NCI-H187 (cell line): ENCODE data around the gene DTNBP1.
"Not testable (repeated sequence)": the region's sequence is repeated elsewhere in the genome, so short reads cannot be mapped to it uniquely, and the experiment has no call there.

Experiments used
- DNase-seq, 2 experiments: peaks; one replicate each; lab custom pipeline; 2025; lab: John Stamatoyannopoulos, UW

DTNBP1 gene

DNA sequence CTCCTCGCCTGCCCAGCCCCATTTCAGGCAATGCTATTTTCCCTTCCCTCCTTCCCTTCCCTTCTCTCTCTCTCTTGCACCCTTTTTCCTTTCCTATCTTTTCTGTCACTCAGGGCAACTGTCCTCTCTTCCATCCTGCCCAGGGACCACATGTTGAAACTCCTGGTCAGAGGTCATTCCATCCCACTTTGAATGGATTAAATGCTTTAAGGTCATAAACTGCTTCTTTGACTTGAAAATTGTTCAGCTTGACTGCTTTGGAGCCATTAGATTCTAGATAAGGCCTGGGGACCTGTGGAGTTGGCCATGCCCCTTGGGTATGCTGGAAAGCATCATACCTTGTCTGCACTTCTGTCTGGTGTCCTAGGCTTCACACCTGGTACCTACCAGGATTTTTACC, 106.1 kb downstream of the DTNBP1 start:
- DNase-seq = no peak

DNA sequence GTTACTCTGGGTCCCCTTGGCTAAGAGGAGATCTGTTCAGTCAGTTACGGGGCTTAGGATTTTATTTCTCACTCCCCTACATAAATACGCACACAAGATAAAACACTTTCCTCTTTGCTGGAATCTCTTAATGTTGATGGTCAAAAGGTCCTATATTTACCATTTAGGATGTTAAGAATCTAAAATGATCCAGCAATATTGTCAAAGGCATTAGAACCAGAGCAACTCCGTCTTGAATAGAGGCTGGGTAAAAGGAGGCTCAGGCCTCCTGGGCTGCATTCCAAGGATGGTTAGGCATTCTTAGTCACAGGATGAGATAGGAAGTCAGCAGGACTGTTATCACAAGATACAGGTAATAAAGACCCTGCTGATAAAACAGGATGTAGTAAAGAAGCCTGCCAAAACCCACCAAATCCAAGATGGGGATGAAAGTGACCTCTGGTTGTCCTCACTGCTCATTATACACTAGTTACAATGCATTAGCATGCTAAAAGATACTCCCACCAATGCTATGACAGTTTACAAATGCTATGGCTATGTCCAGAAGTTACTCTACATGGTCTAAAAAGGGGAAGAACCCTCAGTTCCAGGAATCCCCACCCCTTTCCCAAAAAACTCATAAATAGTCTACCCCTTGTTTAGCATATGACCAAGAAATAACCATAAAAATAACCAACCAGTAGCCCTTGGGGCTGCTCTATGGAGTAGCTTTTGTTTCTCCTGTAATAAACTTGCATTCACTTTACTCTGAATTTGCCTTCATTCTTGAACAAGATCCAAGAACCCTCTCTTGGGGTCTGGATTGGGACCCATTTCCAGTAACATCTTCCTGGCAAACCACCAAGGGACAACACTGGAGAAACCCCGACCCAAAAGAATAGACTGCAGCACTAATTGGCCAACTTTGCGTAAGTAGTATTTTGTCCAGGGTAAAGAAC, 107.5 kb downstream of the DTNBP1 start:
- DNase-seq = no peak

DNA sequence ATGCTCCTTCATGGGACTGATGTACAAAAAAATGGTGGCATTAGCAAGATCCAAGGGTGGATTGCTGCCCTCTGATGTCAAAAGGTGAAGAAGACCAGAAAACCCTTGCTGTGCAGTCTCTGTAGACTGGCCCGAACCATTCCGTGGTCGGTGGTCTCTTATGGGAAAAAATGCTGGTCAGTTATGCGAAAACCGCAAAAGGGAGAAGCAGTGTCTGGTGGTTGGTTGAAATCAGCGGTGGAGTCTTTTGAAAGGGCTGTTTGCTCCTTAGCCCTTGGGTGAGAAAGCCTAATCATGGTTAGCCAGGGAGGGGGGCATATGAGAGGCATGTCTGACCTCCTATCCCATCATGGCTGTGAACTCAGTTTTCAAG, 108.1 kb downstream of the DTNBP1 start:
- no peak for DNase-seq

DNA sequence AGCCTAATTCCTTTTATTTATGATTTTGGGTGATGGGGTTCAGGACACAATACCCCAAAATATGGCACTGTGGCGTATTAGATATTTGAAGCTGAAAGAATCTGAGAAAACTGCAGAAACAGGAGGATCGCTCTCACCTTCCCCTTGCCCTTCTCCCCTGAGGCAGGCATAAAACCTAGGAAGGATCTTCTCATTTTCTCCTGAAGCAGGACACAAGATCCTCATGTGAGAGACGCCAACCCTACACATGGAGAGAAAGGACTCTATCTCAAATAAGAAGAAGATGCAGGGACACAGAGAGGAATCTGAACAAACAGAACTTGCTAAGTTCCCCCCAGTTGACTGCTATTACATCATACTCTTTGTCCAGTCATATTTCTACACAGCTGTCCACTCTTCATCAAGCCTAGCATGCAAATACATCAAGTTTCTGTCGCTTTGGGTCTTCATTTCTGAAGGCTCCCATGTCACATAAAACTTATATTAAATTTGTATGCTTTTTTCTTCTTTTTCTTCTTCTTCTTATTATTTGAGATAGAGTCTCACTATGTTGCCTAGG, 109.0 kb downstream of the DTNBP1 start:
- no peak for DNase-seq

DNA sequence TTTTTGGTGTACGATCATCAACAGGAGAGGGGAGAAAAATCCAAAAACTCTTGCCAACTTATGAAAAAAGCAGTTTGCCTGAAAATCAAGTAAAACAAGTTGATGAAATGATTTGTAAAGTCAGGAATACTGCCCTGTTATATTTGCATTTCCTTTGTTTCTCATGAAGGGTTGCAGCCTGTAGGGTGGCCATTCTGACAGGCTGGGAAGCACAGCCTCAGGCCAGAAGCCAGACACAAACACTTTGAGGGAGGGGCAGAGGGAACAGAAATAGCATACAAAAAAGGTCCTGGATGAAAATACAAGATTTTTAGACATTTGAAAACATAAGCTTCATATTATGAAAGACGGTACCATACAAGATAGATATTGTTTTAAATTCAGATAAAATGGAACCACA, 109.8 kb downstream of the DTNBP1 start:
- no peak for DNase-seq

DNA sequence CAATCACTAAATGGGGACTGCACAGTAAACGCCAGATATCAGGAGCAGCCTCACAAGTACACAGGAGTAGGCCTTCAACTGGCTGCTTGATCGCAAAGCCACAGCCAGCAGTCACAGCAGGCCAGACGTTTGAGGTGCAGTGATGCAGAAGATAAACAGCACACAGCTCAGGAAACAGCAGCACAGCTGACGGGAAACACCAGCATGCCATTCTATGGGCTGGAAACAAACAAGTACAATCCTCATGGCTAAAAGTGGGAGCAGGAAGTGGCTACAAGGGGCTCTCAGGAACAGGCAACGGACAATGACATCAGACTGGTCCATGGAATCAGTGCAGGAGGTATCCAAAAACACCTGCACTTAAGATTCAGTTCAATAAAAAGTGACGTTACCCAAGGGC, 111.0 kb downstream of the DTNBP1 start:
- DNase-seq = no peak

DNA sequence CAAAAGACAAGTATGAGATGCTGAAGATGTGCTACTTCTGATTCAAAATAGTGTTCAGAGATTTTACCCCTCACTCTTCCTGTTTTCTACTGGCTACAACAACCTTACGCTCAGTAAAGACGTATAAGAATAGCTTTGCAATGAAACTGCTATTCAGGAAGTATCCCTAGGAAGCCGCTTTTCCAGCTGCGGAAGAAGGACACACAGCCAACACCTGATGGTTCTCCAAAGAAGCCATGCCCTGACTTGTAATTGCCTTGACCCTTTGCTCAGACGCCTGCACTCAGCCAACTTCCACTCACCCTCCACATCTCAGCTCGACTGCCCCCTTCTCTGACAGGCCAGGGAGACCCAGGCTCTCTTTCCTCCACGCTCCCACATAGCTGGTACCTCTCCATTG, 111.6 kb downstream of the DTNBP1 start:
- no peak for DNase-seq

DNA sequence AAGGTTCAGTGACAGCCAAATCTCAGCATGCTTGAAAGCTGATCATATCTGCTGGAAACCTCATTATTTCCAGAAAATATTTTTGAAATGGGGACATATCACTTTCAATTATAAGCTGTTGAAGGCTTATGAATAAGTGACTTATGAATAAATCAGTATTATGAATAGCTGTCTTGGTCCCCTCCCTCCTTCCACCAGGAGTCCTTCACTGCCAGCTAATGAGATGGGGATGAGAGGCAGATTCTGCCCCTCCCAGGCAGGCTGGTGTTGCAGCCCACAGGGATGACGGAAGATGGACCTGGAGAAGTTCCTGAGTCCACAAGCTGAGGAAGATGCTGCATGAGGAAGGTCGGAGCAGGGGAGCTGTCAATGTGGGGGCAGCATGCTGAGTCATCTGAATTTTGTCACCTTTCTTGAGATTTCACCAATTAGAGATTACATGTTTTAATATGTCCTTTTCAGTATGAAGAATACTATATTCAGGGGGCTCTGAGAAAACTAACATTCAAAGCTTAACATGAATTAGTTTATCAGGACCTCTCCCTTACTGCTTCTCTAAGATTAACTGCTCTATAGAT, 112.2 kb downstream of the DTNBP1 start:
- no peak for DNase-seq

DNA sequence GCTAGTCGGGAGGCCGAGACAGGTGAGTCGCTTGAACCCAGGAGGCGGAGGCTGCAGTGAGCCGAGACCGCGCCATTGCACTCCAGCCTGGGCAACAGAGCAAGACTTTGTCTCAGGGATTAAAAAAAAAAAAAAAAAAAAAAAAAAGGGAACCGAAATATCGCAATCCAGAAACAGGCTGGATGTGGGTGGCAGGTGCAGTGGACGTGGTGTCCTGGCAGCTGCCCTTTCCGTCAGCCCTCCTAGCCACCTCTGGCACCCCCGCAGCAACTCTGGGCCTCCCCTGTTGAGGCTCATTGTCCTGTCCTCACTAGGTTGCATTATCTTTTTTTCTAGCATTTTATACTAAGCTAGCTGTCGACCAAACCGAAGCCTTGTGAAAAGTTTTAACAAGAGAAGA, 113.5 kb downstream of the DTNBP1 start:
- DNase-seq = no peak

DNA sequence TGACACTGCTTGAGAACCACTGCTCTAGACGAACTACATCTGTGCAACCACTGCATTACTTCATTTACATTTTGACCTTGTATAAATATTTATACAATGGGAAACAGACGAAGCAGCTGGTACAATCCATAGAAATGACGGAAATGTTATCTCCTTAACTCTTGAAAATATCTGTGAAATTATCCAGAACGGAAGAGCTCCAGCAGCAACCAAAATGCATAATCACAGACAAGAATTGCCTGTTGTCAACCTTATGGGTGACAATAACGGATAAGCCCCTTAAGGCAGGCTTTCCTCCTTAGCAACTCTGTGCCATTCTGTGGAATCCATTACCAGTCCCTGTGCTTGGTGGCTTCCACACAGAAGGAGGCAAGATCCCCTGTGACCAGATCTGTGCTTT, 115.4 kb downstream of the DTNBP1 start:
- DNase-seq = no peak

DNA sequence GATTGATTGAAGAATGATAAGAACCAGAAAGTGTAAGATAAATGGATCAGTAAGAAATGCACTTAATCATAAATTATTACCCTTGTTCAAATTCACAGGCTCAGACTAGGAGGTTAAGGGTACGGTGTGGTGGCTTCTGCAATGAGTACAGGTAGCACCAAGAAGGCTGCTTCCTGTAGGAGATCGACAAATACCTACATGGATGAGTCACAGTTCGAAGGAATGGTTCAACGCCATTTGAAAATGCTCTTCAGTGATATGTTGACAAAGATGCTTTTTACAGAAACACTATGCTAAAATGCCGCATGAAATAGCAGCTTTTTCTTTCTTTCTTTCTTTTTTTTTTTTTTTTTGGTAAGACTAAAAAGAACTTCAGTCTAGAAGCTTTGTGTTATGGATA, 116.2 kb downstream of the DTNBP1 start:
- no peak for DNase-seq

DNA sequence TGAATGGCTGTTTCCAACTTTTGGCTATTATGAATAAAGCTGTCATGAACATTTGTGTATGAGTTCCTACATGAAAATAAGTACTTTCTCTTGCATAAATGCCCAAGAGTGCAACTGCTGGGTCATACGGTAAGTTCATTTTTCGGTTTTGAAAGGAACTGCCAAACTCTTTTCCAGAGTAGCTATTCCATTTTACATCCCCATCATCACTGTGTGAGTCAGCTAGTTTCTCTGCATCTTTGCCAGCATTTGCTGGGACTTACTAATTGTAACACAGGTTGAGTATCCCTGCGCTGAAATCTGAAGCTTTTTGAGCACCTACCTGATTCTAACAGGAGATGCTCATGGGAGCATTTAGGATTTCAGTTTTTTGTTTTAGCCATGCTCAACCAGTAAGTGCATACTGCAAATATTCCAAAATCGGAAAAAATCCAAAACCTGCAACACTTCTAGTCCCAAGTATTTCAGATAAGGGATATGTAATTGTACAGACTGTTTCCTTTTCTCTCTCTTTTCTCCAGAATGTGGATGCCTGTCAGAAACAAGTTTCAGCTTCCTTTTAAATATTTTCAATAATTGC, 118.4 kb downstream of the DTNBP1 start:
- DNase-seq = no peak

DNA sequence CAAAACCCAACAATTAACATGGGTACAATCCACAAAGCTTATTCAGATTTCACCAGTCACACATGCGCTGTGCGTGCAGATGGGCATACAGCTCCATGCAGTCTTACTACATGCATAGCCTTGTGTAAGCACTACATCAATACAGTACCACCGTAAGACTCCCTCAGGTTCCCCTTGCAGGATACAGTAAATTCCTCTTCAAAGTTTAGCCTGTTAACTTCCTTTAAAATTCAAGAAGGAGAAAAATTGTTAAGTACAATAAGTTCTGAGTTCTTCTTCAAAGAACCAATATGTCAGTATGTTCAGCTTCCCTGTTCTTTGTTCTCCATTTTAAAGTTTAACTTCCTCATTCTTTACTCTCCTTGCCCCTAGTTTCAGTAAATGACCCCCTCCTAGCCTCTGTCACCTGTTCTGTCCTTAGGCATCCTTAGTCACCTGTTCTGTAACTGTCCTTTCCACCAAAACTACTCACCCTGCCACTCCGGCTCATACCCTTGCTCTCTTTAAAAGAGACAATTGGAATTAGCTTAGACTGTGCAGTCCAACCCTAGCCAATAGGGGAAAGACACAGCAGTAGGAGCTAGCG, 119.4 kb downstream of the DTNBP1 start:
- not testable (repeated sequence) for DNase-seq

DNA sequence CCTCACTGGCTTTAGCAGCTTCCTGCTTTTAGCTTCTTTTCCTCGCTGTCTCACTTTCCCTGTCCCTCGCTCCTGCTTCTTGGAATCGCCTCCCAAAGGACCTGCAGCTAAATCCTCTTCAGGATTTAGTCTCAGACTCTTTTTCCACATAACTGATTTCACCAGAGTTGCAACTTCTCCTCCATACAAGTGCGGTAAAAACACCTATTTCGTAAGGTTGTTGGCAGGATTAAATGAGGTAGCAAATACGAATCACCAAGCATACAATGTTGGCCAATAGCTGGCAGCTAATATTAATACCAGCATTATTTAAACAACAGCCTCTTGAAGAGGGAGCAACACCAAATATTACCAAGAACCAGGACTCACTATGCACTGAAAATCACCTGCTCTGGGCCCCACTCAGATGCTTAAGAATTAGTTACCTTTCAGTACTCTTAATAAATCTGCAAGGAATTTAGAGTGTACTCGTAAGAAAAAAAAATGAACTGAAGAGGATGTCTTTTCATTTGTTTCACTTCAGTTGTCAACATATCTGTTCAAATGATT, 123.0 kb downstream of the DTNBP1 start:
- DNase-seq = no peak

DNA sequence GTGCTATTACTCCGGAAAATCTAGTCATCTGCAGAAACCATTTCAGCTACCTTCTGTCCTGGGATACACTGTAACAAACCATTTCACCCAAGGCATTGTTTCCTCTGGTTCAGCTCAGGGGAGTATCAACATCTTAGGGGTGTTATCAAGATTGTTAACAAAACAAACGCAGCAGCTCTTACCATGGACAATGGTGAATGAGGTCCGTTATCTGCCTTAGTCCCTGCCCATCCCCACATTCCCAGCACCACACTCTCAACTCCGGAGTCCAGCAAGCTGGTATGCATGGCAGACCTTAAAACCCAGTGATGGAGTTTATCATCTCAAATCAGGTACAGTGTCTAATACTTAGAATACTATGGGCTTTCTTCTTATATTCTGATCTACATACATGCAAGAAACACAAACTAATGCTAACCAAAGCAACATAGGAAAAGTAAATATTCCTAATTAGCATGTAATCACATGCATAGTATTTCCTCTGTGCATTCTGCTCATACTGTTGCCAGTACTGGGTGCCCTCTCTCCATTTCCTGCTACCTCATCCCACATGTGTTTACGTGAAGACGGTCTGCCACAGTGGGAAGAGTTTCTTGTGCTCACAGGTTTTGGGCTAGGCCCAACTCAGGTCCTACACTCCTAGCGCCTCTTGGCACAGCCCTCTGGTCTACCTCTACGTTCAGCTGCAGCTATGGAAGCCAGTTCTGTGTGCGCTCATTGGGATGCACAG, 123.9 kb downstream of the DTNBP1 start:
- DNase-seq = no peak

DNA sequence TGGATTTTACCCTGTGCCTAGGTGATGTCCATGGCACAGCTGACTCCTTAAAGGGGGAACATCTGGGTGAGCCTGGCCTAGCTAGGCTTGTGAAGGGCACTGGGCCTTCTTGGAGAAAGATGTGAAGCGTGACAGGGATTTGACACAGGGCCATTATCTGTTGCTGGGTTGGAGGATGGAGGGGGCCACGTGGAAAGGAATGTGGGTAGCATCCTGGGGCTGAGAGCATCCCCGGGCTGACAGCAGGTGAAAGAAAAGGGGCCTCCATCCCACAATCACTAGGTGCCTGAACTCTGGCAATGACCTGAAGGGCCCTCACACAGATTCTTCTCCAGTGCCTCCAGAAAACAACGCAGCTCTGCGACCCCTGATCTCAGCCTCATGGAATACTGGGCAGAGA, 124.7 kb downstream of the DTNBP1 start:
- DNase-seq = no peak

DNA sequence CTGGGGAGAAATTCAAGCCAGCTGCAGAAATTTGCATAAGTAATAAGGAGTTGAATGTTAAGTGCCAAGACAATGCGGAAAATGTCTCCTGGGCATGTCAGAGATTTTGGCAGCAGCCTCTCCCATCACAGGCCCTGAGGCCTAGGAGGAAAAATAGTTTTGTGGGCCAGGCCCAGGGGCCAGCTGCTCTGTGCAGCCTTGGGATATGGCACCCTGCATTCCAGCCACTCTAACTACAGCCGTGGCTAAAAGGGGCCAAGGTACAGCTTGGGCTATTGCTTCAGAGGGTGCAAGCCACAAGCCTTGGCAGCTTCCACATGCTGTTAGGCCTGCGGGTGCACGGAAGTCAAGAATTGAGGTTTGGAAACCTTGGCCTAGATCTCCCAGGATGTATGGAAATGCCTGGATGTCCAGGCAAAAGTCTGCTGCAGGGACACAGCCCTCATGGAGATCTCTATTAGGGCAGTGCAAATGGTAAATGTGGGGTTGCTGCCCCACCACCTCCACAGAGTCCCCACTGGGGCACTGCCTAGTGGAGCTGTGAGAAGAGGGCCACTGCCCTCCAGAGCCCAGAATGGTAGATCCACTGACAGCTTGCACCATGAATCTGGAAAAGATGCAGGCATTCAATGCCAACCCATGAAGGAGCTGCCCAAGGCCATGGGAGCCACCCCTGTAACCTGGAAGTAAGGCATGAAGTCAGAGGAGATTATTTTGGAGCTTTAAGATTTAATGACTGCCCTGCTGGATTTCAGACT, 126.5 kb downstream of the DTNBP1 start:
- no peak for DNase-seq

DNA sequence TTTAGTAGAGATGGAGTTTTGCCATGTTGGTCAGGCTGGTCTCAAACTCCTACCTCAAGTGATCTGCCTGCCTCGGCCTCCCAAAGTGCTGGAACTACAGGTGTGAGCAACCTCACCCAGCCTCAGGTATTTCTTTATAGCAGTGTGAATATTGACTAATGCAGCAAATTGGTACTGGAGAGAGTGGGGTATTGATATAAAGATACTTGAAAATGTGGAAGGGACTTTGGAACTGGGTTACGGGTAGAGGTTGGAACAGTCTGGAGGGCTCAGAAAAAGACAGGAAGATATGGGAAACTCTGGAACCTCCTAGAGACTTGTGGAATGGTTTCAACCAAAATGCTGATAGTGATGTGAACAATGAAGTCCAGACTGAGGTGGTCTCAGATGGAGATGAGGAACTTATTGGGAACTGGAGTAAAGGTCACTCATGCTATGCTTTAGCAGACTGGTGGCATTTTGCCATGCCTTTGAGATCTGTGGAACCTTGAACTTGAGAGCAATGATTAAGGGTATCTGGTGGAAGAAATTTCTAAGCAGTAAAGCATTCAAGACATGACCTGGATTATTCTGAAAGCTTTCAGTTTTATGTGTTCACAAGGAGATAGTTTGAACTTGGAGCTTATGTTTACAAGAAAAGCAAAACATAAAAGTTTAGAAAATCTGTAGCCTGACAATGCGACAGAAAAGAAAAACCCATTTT, 127.2 kb downstream of the DTNBP1 start:
- no peak for DNase-seq

DNA sequence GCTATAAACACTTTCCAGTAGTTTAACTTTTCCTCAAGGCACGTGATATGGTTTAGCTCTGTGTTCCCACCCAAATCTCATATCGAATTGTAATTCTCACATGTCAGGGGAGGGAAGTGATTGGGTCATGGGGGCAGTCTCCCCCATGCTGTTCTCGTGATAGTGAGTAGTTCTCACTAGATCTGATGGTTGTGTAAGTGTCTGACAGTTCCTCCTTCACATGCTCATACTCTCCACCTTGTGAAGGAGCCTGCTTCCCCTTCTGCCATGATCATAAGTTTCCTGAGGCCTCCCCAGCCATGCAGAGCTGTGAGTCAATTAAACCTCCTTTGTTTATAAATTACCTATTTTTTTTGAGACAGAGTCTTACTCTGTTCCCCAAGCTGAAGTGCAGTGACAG, 127.9 kb downstream of the DTNBP1 start:
- no peak for DNase-seq

DNA sequence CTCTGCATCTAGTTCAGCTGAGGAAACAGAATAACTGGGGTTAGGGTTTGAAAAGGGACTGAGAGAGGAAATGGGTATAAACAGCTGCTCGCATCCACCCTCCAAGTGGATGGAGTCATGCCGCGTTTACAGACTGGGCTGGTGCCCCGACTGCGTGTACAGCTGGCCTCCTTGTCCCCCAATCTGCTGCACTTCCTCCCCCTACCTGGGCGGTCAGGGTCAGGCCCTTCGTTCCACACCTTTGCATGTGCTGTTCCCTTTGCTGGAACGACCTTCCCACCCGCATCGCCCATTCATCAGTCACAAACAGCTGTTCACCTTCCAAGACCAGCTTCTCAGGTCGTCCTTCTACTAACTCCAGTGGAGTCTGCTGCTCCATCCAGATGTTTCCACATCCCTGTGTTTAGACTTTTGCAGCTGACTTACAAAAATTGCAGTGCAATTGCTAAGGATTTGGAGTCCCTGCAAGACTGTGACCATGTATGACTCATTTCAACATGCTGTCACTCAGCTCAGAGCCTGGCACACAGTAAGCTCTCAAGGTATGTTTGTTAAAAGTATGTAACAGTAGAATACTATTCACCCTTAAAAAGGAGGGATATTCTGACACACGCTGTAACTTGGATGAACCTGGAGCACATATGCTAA, 129.3 kb downstream of the DTNBP1 start:
- DNase-seq = no peak
